GM23338 (cell line): ENCODE data around the gene ELMO3. TPM values are rescaled to one million over a fixed set of nuclear protein-coding genes. Genes with fewer than 3 reads are reported as not detected.

Experiments used
- ATAC-seq: fragments of 200-7000 bp; cut with Tn5 transposase; 3 replicates; pipeline ENCODE4 v1.9.1; 2020
- DNase-seq: peaks from one replicate; pipeline ENCODE4 v3.0.0-alpha.2; 2015; ENCODE audit warnings: low spot score
- H2AFZ ChIP-seq: fragments of 200-600 bp; sonication (generic); 2 replicates; pipeline ENCODE4 v1.8.0; 2016; ENCODE audit warnings: antibody characterized with exemption, mild to moderate bottlenecking, moderate library complexity
- H3F3A ChIP-seq: fragments of 200-600 bp; sonication (generic); replicated peaks from 2 replicates; pipeline ENCODE4 v1.8.0; 2017; ENCODE audit warnings: antibody characterized with exemption, mixed run types, low read depth
- H3K27ac ChIP-seq: fragments of 200-600 bp; sonication (generic); 2 replicates; pipeline ENCODE4 v1.6.1; 2016; ENCODE audit warnings: low read depth
- H3K27me3 ChIP-seq: fragments of 200-600 bp; sonication (generic); 2 replicates; pipeline ENCODE4 v1.8.0; 2016; ENCODE audit warnings: mild to moderate bottlenecking, mixed run types, moderate library complexity; ENCODE audit not compliant: insufficient read depth
- H3K36me3 ChIP-seq: fragments of 200-600 bp; sonication (generic); 2 replicates; pipeline ENCODE4 v1.8.0; 2016; ENCODE audit warnings: mild to moderate bottlenecking; ENCODE audit not compliant: insufficient read depth
- H3K4me1 ChIP-seq: fragments of 200-600 bp; sonication (generic); 2 replicates; pipeline ENCODE4 v1.8.0; 2016; ENCODE audit warnings: mild to moderate bottlenecking, moderate library complexity; ENCODE audit not compliant: insufficient read depth
- H3K4me2 ChIP-seq: fragments of 200-600 bp; sonication (generic); 2 replicates; pipeline ENCODE4 v1.7.1; 2017; ENCODE audit warnings: mixed run types
- H3K4me3 ChIP-seq: fragments of 200-600 bp; sonication (generic); 2 replicates; pipeline ENCODE4 v1.6.1; 2016; ENCODE audit warnings: mixed run types
- H3K79me2 ChIP-seq: fragments of 200-600 bp; sonication (generic); replicated peaks from 2 replicates; pipeline ENCODE4 v1.8.0; 2017; ENCODE audit warnings: mild to moderate bottlenecking; ENCODE audit not compliant: insufficient read depth
- H3K9me2 ChIP-seq: fragments of 200-600 bp; sonication (generic); 2 replicates; pipeline ENCODE4 v1.8.0; 2017; ENCODE audit not compliant: insufficient read depth
- H4K20me1 ChIP-seq: fragments of 200-600 bp; sonication (generic); replicated peaks from 2 replicates; pipeline ENCODE4 v1.8.0; 2017; ENCODE audit warnings: mild to moderate bottlenecking; ENCODE audit not compliant: insufficient read depth
- H3K27ac Mint-ChIP-seq: 2 replicates; pipeline ENCODE4 v1.8.0; 2020; ENCODE audit warnings: inconsistent platforms, mild to moderate bottlenecking, moderate library complexity, mixed read lengths
- H3K27me3 Mint-ChIP-seq: 3 replicates; pipeline ENCODE4 v1.8.0; 2022; ENCODE audit warnings: low read depth, mild to moderate bottlenecking, moderate library complexity, mixed read lengths, inconsistent platforms; ENCODE audit not compliant: insufficient read depth, poor library complexity
- H3K36me3 Mint-ChIP-seq: 3 replicates; pipeline ENCODE4 v1.8.0; 2021; ENCODE audit warnings: low read depth, mild to moderate bottlenecking, inconsistent platforms, moderate library complexity, mixed read lengths
- H3K4me1 Mint-ChIP-seq: 3 replicates; pipeline ENCODE4 v1.8.0; 2020; ENCODE audit warnings: mild to moderate bottlenecking, inconsistent platforms, mixed read lengths
- H3K4me3 Mint-ChIP-seq: 3 replicates; pipeline ENCODE4 v1.8.0; 2021; ENCODE audit warnings: moderate library complexity, mild to moderate bottlenecking, inconsistent platforms, mixed read lengths
- H3K9me3 Mint-ChIP-seq: 3 replicates; pipeline ENCODE4 v1.8.0; 2020; ENCODE audit warnings: moderate library complexity, mild to moderate bottlenecking, inconsistent platforms, mixed read lengths
- CREB1 ChIP-seq: fragments of 250-450 bp; sonication (Bioruptor Pico); IDR thresholded peaks from 2 replicates; pipeline ENCODE4 v1.5.0; 2020; ENCODE audit warnings: low read depth, mild to moderate bottlenecking, moderate library complexity
- EZH2 ChIP-seq: fragments of 200-600 bp; sonication (generic); IDR thresholded peaks from one replicate; pipeline ENCODE4 v1.8.0; 2017; ENCODE audit warnings: antibody characterized with exemption, mild to moderate bottlenecking, low read depth; ENCODE audit not compliant: unreplicated experiment
- JUNB ChIP-seq: IDR thresholded peaks from one replicate; pipeline ENCODE4 v1.6.1; 2016; ENCODE audit warnings: antibody characterized with exemption; ENCODE audit not compliant: unreplicated experiment
- NANOG ChIP-seq: IDR thresholded peaks from 2 replicates; pipeline ENCODE4 v1.6.1; 2016; ENCODE audit warnings: antibody characterized with exemption, borderline replicate concordance
- POLR2AphosphoS5 ChIP-seq: IDR thresholded peaks from 2 replicates; pipeline ENCODE4 v1.6.1; 2016; ENCODE audit warnings: antibody characterized with exemption, low read depth
- STAT1 ChIP-seq: IDR thresholded peaks from one replicate; pipeline ENCODE4 v1.6.1; 2016; ENCODE audit warnings: antibody characterized with exemption; ENCODE audit not compliant: unreplicated experiment
- ZNF114 ChIP-seq: fragments of 250-450 bp; sonication (Bioruptor Pico); IDR thresholded peaks from 2 replicates; pipeline ENCODE4 v1.5.0; 2020; ENCODE audit warnings: mild to moderate bottlenecking, moderate library complexity
- ZNF331 ChIP-seq: fragments of 250-450 bp; sonication (Bioruptor Pico); IDR thresholded peaks from 2 replicates; pipeline ENCODE4 v1.5.0; 2020; ENCODE audit warnings: low read depth, mild to moderate bottlenecking, moderate library complexity
- polyA plus RNA-seq: library from polyadenylated mRNA; unstranded; fragments of >200 nt; fragmentation: Nextera tagmentation; extraction: Ambion mirVana; gene quantifications from 2 replicates; pipeline ENCODE4 v1.2.1, GENCODE V29; 2016
- total RNA-seq: library from RNA; depleted of rRNA; stranded (reverse); fragments of >200 nt; shearing (Covaris generic); gene quantifications from 2 replicates; pipeline ENCODE4 v1.2.3, GENCODE V29; 2014
- TF ChIP-seq, protein P1 (sequence below): fragments of 250-450 bp; sonication (Bioruptor Pico); IDR thresholded peaks from 2 replicates; pipeline ENCODE4 v1.5.0; 2020; ENCODE audit warnings: mild to moderate bottlenecking, moderate library complexity
- TF ChIP-seq, protein P2 (sequence below), 2 experiments: fragments of 200-600 bp in 1 of 2; sonication (generic) in 1 of 2; conservative IDR thresholded peaks; 2 replicates each; pipeline versions ENCODE4 v1.5.1 to v1.6.1; 2016 to 2017; ENCODE audit warnings: antibody characterized with exemption in 2 of 2, low read depth in 2 of 2, mild to moderate bottlenecking in 2 of 2, moderate library complexity in 1 of 2

ELMO3 gene
- total and polyA plus RNA-seq, 2 experiments from 2014 or later: 4.7 to 16.2 TPM

DNA sequence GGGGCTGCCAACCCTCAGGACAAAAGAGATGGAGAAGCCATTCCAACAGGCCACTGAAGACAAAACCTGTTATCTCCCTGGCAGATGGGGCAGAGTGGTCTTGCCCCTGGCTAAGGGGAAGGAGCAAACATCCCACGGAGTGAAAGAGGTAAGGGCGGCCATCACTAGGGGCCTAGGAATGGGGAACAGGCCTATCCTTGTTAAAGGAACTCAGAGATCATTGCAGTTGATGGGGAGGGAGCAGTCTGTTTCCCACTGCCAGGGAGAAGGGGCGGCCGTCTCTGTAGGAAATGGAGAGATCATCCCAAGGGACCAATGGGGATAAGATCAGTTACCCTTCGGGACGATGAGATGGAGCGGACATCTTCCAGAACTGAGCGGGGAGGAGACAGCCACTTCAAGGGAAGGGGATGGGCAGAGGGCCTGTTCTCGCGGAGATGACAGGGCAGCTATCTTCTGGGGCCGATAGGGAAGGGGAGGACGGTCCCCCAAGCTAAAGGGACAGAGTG lies 27.4 kb downstream of the ELMO3 start:
- Histone ChIP-seq H3F3A (no peaks in the 10 kb centered on the region), H3K9me2 (no peaks in the 10 kb centered on the region), H3K36me3 (peaks cover 9% of the 10 kb centered on the region; the same call in 1 of the 2 replicates), H4K20me1 (peaks cover 5% of the 10 kb centered on the region; the same call in 1 of the 2 replicates), H3K79me2 (peaks cover 11% of the 10 kb centered on the region), H3K27ac (no peak overlapping the region), H3K27me3 (no peaks in the 10 kb centered on the region), H3K4me2 (peak overlapping the region; percentile 75), H3K4me1 (peaks cover 3% of the 10 kb centered on the region; the same call in 1 of the 2 replicates), H3K4me3 (peak overlapping the region; percentile 86), H2AFZ (peak overlapping the region; percentile 56)
- Mint-ChIP-seq H3K27me3 (peaks cover 20% of the 10 kb centered on the region), H3K4me1 (peaks cover 14% of the 10 kb centered on the region), H3K36me3 (peaks cover 39% of the 10 kb centered on the region), H3K9me3 (no peaks in the 10 kb centered on the region), H3K27ac (peak overlapping the region; percentile 6; the same call in 1 of the 2 replicates), H3K4me3 (peak overlapping the region; percentile 97)
- no peak for DNase-seq
- TF ChIP-seq STAT1: no peak
- no peak for TF ChIP-seq ZNF331
- no peak for TF ChIP-seq POLR2AphosphoS5
- TF ChIP-seq JUNB: no peak
- TF ChIP-seq CREB1 (CRISPR knock-in tag): no peak
- TF ChIP-seq ZNF114: no peak
- TF ChIP-seq, protein P1, sequence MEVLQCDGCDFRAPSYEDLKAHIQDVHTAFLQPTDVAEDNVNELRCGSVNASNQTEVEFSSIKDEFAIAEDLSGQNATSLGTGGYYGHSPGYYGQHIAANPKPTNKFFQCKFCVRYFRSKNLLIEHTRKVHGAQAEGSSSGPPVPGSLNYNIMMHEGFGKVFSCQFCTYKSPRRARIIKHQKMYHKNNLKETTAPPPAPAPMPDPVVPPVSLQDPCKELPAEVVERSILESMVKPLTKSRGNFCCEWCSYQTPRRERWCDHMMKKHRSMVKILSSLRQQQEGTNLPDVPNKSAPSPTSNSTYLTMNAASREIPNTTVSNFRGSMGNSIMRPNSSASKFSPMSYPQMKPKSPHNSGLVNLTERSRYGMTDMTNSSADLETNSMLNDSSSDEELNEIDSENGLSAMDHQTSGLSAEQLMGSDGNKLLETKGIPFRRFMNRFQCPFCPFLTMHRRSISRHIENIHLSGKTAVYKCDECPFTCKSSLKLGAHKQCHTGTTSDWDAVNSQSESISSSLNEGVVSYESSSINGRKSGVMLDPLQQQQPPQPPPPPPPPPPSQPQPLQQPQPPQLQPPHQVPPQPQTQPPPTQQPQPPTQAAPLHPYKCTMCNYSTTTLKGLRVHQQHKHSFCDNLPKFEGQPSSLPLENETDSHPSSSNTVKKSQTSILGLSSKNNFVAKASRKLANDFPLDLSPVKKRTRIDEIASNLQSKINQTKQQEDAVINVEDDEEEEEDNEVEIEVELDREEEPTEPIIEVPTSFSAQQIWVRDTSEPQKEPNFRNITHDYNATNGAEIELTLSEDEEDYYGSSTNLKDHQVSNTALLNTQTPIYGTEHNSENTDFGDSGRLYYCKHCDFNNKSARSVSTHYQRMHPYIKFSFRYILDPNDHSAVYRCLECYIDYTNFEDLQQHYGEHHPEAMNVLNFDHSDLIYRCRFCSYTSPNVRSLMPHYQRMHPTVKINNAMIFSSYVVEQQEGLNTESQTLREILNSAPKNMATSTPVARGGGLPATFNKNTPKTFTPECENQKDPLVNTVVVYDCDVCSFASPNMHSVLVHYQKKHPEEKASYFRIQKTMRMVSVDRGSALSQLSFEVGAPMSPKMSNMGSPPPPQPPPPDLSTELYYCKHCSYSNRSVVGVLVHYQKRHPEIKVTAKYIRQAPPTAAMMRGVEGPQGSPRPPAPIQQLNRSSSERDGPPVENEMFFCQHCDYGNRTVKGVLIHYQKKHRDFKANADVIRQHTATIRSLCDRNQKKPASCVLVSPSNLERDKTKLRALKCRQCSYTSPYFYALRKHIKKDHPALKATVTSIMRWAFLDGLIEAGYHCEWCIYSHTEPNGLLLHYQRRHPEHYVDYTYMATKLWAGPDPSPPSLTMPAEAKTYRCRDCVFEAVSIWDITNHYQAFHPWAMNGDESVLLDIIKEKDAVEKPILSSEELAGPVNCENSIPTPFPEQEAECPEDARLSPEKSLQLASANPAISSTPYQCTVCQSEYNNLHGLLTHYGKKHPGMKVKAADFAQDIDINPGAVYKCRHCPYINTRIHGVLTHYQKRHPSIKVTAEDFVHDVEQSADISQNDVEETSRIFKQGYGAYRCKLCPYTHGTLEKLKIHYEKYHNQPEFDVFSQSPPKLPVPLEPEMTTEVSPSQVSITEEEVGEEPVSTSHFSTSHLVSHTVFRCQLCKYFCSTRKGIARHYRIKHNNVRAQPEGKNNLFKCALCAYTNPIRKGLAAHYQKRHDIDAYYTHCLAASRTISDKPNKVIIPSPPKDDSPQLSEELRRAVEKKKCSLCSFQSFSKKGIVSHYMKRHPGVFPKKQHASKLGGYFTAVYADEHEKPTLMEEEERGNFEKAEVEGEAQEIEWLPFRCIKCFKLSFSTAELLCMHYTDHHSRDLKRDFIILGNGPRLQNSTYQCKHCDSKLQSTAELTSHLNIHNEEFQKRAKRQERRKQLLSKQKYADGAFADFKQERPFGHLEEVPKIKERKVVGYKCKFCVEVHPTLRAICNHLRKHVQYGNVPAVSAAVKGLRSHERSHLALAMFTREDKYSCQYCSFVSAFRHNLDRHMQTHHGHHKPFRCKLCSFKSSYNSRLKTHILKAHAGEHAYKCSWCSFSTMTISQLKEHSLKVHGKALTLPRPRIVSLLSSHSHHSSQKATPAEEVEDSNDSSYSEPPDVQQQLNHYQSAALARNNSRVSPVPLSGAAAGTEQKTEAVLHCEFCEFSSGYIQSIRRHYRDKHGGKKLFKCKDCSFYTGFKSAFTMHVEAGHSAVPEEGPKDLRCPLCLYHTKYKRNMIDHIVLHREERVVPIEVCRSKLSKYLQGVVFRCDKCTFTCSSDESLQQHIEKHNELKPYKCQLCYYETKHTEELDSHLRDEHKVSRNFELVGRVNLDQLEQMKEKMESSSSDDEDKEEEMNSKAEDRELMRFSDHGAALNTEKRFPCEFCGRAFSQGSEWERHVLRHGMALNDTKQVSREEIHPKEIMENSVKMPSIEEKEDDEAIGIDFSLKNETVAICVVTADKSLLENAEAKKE (CRISPR knock-in tag): no peak
- TF ChIP-seq, protein P2, sequence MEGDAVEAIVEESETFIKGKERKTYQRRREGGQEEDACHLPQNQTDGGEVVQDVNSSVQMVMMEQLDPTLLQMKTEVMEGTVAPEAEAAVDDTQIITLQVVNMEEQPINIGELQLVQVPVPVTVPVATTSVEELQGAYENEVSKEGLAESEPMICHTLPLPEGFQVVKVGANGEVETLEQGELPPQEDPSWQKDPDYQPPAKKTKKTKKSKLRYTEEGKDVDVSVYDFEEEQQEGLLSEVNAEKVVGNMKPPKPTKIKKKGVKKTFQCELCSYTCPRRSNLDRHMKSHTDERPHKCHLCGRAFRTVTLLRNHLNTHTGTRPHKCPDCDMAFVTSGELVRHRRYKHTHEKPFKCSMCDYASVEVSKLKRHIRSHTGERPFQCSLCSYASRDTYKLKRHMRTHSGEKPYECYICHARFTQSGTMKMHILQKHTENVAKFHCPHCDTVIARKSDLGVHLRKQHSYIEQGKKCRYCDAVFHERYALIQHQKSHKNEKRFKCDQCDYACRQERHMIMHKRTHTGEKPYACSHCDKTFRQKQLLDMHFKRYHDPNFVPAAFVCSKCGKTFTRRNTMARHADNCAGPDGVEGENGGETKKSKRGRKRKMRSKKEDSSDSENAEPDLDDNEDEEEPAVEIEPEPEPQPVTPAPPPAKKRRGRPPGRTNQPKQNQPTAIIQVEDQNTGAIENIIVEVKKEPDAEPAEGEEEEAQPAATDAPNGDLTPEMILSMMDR (conservative IDR thresholded peaks at IDR 0.05; ENCODE audit: low read depth in 2 of 2): no peak
- TF ChIP-seq EZH2: no peak
- TF ChIP-seq NANOG: no peak
- peak; percentile 28; the same call in 2 of the 3 replicates for ATAC-seq
